NCI-H82 treated with DMSO at 0.1 percent for 48 hours (cell line): ENCODE results near the gene MRPL45.
A peak's percentile ranks its signal among the peaks of the same experiment; 100 is the strongest.

Experiments
- DNase-seq: peaks from one replicate; lab custom pipeline; 2025; ENCODE audit not compliant: unreplicated experiment; lab: John Stamatoyannopoulos, UW

Gene MRPL45

GRCh38 chr17:38344420-38344745 lies 47.4 kb downstream of the MRPL45 start:
- DNase-seq: no peak

- DNase-seq: no peak
Observed at GRCh38 chr17:38345743-38346142, 48.8 kb downstream of the MRPL45 start.

- DNase-seq: peak; percentile 86
Observed at GRCh38 chr17:38349097-38349730, 52.2 kb downstream of the MRPL45 start.

- no peak for DNase-seq
Observed at GRCh38 chr17:38350035-38350434, 53.1 kb downstream of the MRPL45 start.

- peak; percentile 84 for DNase-seq
Observed at GRCh38 chr17:38351412-38352222, 54.6 kb downstream of the MRPL45 start, which contains the start of gene SOCS7. TSS of gene SOCS7 (plus strand) at chr17:38351844. CDS start at chr17:38352053, 209 bp downstream.

GRCh38 chr17:38352245-38353085 lies 55.5 kb downstream of the MRPL45 start:
- no peak for DNase-seq

- no peak for DNase-seq
Observed at GRCh38 chr17:38353086-38353604, 56.2 kb downstream of the MRPL45 start.

GRCh38 chr17:38353668-38354067 lies 56.7 kb downstream of the MRPL45 start:
- no peak for DNase-seq

- no peak for DNase-seq
Observed at GRCh38 chr17:38354466-38354865, 57.5 kb downstream of the MRPL45 start.

- no peak for DNase-seq
Observed at GRCh38 chr17:38355251-38355650, 58.3 kb downstream of the MRPL45 start.

- no peak for DNase-seq
Observed at GRCh38 chr17:38357486-38358123, 60.6 kb downstream of the MRPL45 start.

GRCh38 chr17:38358586-38359513 lies 61.9 kb downstream of the MRPL45 start:
- no peak for DNase-seq

- no peak for DNase-seq
Observed at GRCh38 chr17:38361694-38362465, 64.9 kb downstream of the MRPL45 start.

GRCh38 chr17:38363016-38363415 lies 66.0 kb downstream of the MRPL45 start:
- no peak for DNase-seq

GRCh38 chr17:38364741-38365140 lies 67.8 kb downstream of the MRPL45 start:
- no peak for DNase-seq

GRCh38 chr17:38369124-38369886 lies 72.3 kb downstream of the MRPL45 start:
- DNase-seq: no peak
